Liver (tissue), 9 donors: ENCODE measurements around the gene NCOA3. TPM values are rescaled to one million over a fixed set of nuclear protein-coding genes. Genes with fewer than 3 reads are reported as not detected.

Experiments used
- DNase-seq: peaks from one replicate; pipeline ENCODE4 v3.0.0-alpha.2; 2017; ENCODE audit warnings: low spot score
- H3K27ac ChIP-seq, 2 donors: one replicate each; pipeline ENCODE4 v1.7.0; 2013; ENCODE audit warnings: inconsistent platforms in 2 of 2, low read length in 2 of 2, control low read depth in 1 of 2, low read depth in 1 of 2, mild to moderate bottlenecking in 1 of 2
- H3K27me3 ChIP-seq, 4 donors: one replicate each; pipeline versions ENCODE4 v1.6.1 to v1.7.0; 2013; ENCODE audit warnings: low read length in 3 of 4, inconsistent platforms in 1 of 4, mild to moderate bottlenecking in 1 of 4, moderate library complexity in 1 of 4; ENCODE audit not compliant: control insufficient read depth in 4 of 4, insufficient read depth in 4 of 4
- H3K36me3 ChIP-seq, 4 donors: one replicate each; pipeline versions ENCODE4 v1.6.1 to v1.7.0; 2013; ENCODE audit warnings: low read length in 3 of 4, mild to moderate bottlenecking in 3 of 4, low read depth in 1 of 4, moderate library complexity in 1 of 4; ENCODE audit not compliant: control insufficient read depth in 4 of 4, insufficient read depth in 3 of 4
- H3K4me1 ChIP-seq, 4 donors: one replicate each; pipeline versions ENCODE4 v1.6.1 to v1.7.0; 2013; ENCODE audit warnings: low read length in 3 of 4, mild to moderate bottlenecking in 3 of 4, moderate library complexity in 1 of 4; ENCODE audit not compliant: control insufficient read depth in 4 of 4, insufficient read depth in 4 of 4
- H3K4me3 ChIP-seq, 3 donors: one replicate each; pipeline versions ENCODE4 v1.6.1 to v1.7.0; 2013; ENCODE audit warnings: low read length in 3 of 3, control low read depth in 1 of 3, low read depth in 1 of 3, mild to moderate bottlenecking in 1 of 3
- H3K9ac ChIP-seq, 2 donors: one replicate each; pipeline ENCODE4 v1.7.0; 2013; ENCODE audit warnings: low read length in 2 of 2, mild to moderate bottlenecking in 2 of 2, moderate library complexity in 2 of 2, control low read depth in 1 of 2, low read depth in 1 of 2
- H3K9me3 ChIP-seq, 4 donors: one replicate each; pipeline versions ENCODE4 v1.6.1 to v1.7.0; 2013; ENCODE audit warnings: low read length in 3 of 4; ENCODE audit not compliant: control insufficient read depth in 4 of 4
- ATF3 ChIP-seq: IDR thresholded peaks from 2 replicates; pipeline ENCODE4 v1.6.1; 2016; ENCODE audit warnings: antibody characterized with exemption
- CTCF ChIP-seq: fragments of 150-350 bp; IDR thresholded peaks from 2 replicates; pipeline ENCODE4 v1.5.1; 2017; ENCODE audit warnings: improper control_type of control experiment, low read depth, low read length; ENCODE audit not compliant: missing input control
- EGR1 ChIP-seq, 2 donors: IDR thresholded peaks; 2 replicates each; pipeline ENCODE4 v1.6.1; 2016 to 2018; ENCODE audit warnings: antibody characterized with exemption in 2 of 2, low read depth in 2 of 2
- FOXA1 ChIP-seq: IDR thresholded peaks from 2 replicates; pipeline ENCODE4 v1.6.1; 2016; ENCODE audit warnings: antibody characterized with exemption
- FOXA2 ChIP-seq: IDR thresholded peaks from 2 replicates; pipeline ENCODE4 v1.6.1; 2016; ENCODE audit warnings: antibody characterized with exemption
- GABPA ChIP-seq, 2 donors: IDR thresholded peaks in 1 of 2; conservative IDR thresholded peaks in 1 of 2; 2 replicates each; pipeline ENCODE4 v1.6.1; 2016; ENCODE audit warnings: antibody characterized with exemption in 2 of 2, mild to moderate bottlenecking in 1 of 2, moderate library complexity in 1 of 2
- HNF4A ChIP-seq, 2 donors: conservative IDR thresholded peaks; 2 replicates each; pipeline ENCODE4 v1.6.1; 2016; ENCODE audit warnings: antibody characterized with exemption in 2 of 2, mild to moderate bottlenecking in 2 of 2
- NR2F2 ChIP-seq: IDR thresholded peaks from 2 replicates; pipeline ENCODE4 v1.6.1; 2016; ENCODE audit warnings: antibody characterized with exemption
- RAD21 ChIP-seq, 2 donors: IDR thresholded peaks; 2 replicates each; pipeline ENCODE4 v1.6.1; 2016; ENCODE audit warnings: antibody characterized with exemption in 2 of 2, mild to moderate bottlenecking in 2 of 2
- RXRA ChIP-seq, 2 donors: IDR thresholded peaks; 2 replicates each; pipeline ENCODE4 v1.6.1; 2017 to 2018; ENCODE audit warnings: antibody characterized with exemption in 2 of 2, mild to moderate bottlenecking in 1 of 2
- SP1 ChIP-seq: IDR thresholded peaks from 2 replicates; pipeline ENCODE4 v1.6.1; 2018; ENCODE audit warnings: antibody characterized with exemption, mild to moderate bottlenecking
- TAF1 ChIP-seq: conservative IDR thresholded peaks from 2 replicates; pipeline ENCODE4 v1.6.1; 2016; ENCODE audit warnings: antibody characterized with exemption, mild to moderate bottlenecking
- WGBS: extraction: QIAGEN DNeasy Blood & Tissue Kit; methylation state at CpG from one replicate; pipeline ENCODE4 v1.1.7; 2013; 5-methylcytosine and 5-hydroxymethylcytosine counted together
- polyA plus RNA-seq, 2 donors: library from polyadenylated mRNA; stranded (reverse) in 1 of 2; unstranded in 1 of 2; fragments of 200-250 nt in 1 of 2; fragments of >200 nt in 1 of 2; fragmentation: Nextera tagmentation in 1 of 2; extraction: Ambion mirVana in 1 of 2; gene quantifications; one replicate each; pipeline versions ENCODE4 v1.2.1 to v1.2.3, GENCODE V29; 2013 to 2015
- total RNA-seq, 2 donors: library from RNA; depleted of rRNA; stranded (reverse); fragments of >200 nt; gene quantifications; one replicate each; pipeline ENCODE4 v1.2.3, GENCODE V29; 2014
- TF ChIP-seq, protein P1 (sequence below): IDR thresholded peaks from 2 replicates; pipeline ENCODE4 v1.6.1; 2016; ENCODE audit warnings: antibody characterized with exemption
- TF ChIP-seq, protein P2 (sequence below): IDR thresholded peaks from 2 replicates; pipeline ENCODE4 v1.6.1; 2016; ENCODE audit warnings: antibody characterized with exemption, mild to moderate bottlenecking
- TF ChIP-seq, protein P3 (sequence below): IDR thresholded peaks from 2 replicates; pipeline ENCODE4 v1.6.1; 2016; ENCODE audit warnings: antibody characterized with exemption
- donor health status: healthy.
- donor health status: healthy.
- donor health status: healthy.
- donor health status: healthy.
- donor health status: healthy.

NCOA3 gene
- total and polyA plus RNA-seq, 4 donors = 3.8 to 18.2 (median 8.9) TPM

DNA sequence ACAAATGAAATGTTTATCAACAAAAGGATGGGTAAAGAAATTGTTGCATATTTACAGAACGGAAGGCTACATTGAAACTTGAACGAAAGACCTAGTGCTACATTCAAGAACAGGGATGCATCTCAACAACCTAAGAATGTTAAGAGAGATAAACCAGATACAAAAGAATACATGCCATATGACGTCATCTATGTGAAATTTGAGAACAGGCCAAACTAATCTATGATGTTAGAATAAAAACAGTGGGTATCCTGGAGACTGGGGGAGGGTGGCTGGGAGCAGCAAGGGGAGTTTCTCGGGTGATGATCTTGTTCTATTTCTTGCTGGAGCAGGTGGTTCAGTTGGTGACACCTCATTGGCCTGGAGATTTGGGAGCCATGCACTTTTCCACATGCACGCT, 202.1 kb downstream of the NCOA3 start (continued):
- TF ChIP-seq CTCF (no peak), EGR1 (IDR thresholded peaks at IDR 0.05; ENCODE audit: low read depth in 2 of 2) (no peak), SP1 (no peak)

DNA sequence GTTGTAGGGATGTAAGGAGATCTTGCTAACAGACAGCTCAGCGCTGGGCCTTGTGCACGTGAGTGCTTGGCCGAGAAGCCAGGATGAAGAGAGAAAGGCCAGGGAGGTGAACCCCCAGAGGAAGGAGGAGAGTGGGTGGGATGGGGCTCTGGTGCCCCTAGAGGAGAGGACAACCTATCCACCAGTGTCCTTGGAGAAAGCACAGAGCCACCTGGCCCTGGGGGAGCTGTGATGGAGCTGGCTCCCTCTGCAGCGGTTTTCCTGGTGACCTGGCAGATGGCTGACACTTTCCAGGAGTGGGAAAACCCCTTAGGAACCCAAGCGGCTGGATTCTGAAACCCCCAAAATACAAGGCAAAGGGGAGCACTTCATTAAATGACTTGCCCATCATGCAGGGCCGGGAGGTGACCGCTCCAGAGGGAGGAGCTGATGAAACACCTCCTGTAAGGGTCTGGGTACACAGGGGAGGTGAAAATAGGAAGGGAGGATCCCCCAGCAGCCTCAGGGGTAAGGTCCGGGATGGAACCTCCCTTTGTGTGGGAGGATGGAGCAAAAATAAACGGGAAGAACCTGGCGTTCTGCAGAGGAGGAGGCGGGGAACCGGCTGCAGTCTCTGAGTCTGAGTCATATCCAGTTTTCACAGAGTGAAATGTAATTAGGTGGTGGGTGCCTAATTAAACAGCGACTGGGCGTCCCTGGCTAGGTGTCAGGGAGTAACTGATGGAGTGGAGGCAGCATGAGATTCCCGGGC, 203.2 kb downstream of the NCOA3 start:
- no peak for DNase-seq
- TF ChIP-seq SP1 (no peak), TAF1 (no peak), HNF4A (conservative IDR thresholded peaks at IDR 0.05) (no peak), FOXA1 (no peak), FOXA2 (no peak), GABPA (IDR thresholded peaks at IDR 0.05 in 1 of 2, conservative IDR thresholded peaks at IDR 0.05 in 1 of 2) (no peak), ATF3 (no peak), RAD21 (IDR thresholded peaks at IDR 0.05) (no peak), NR2F2 (no peak), EGR1 (IDR thresholded peaks at IDR 0.05; ENCODE audit: low read depth in 2 of 2) (no peak), RXRA (IDR thresholded peaks at IDR 0.05) (no peak)
- TF ChIP-seq, protein P1, sequence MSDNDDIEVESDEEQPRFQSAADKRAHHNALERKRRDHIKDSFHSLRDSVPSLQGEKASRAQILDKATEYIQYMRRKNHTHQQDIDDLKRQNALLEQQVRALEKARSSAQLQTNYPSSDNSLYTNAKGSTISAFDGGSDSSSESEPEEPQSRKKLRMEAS = no peak
- TF ChIP-seq, protein P2, sequence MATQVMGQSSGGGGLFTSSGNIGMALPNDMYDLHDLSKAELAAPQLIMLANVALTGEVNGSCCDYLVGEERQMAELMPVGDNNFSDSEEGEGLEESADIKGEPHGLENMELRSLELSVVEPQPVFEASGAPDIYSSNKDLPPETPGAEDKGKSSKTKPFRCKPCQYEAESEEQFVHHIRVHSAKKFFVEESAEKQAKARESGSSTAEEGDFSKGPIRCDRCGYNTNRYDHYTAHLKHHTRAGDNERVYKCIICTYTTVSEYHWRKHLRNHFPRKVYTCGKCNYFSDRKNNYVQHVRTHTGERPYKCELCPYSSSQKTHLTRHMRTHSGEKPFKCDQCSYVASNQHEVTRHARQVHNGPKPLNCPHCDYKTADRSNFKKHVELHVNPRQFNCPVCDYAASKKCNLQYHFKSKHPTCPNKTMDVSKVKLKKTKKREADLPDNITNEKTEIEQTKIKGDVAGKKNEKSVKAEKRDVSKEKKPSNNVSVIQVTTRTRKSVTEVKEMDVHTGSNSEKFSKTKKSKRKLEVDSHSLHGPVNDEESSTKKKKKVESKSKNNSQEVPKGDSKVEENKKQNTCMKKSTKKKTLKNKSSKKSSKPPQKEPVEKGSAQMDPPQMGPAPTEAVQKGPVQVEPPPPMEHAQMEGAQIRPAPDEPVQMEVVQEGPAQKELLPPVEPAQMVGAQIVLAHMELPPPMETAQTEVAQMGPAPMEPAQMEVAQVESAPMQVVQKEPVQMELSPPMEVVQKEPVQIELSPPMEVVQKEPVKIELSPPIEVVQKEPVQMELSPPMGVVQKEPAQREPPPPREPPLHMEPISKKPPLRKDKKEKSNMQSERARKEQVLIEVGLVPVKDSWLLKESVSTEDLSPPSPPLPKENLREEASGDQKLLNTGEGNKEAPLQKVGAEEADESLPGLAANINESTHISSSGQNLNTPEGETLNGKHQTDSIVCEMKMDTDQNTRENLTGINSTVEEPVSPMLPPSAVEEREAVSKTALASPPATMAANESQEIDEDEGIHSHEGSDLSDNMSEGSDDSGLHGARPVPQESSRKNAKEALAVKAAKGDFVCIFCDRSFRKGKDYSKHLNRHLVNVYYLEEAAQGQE = no peak
- TF ChIP-seq, protein P3, sequence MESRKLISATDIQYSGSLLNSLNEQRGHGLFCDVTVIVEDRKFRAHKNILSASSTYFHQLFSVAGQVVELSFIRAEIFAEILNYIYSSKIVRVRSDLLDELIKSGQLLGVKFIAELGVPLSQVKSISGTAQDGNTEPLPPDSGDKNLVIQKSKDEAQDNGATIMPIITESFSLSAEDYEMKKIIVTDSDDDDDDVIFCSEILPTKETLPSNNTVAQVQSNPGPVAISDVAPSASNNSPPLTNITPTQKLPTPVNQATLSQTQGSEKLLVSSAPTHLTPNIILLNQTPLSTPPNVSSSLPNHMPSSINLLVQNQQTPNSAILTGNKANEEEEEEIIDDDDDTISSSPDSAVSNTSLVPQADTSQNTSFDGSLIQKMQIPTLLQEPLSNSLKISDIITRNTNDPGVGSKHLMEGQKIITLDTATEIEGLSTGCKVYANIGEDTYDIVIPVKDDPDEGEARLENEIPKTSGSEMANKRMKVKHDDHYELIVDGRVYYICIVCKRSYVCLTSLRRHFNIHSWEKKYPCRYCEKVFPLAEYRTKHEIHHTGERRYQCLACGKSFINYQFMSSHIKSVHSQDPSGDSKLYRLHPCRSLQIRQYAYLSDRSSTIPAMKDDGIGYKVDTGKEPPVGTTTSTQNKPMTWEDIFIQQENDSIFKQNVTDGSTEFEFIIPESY = no peak
- no peaks in the 10 kb centered on the region for H3K27me3 ChIP-seq
- H3K9me3 ChIP-seq = no peaks in the 10 kb centered on the region
- no peaks in the 10 kb centered on the region for H3K36me3 ChIP-seq
- no peak overlapping the region for H3K9ac ChIP-seq
- WGBS = 80% methylated on average over 15 of the region's 15 CpGs
- no peak overlapping the region for H3K4me3 ChIP-seq
- H3K4me1 ChIP-seq = peaks cover 0 to 3% (median 0%) of the 10 kb centered on the region in 4 donors
- no peak overlapping the region for H3K27ac ChIP-seq
